Activated CD4-positive, alpha-beta T cell treated with anti-CD3 and anti-CD28 coated beads for 36 hours (primary cell): ENCODE data around the gene MREG. TPM values are rescaled to one million over a fixed set of nuclear protein-coding genes. Genes with fewer than 3 reads are reported as not detected.
"Not testable (repeated sequence)": the region's sequence is repeated elsewhere in the genome, so short reads cannot be mapped to it uniquely, and the experiment has no call there.

Source experiments
- ATAC-seq: fragments of 200-7000 bp; cut with Tn5 transposase; one replicate; pipeline ENCODE4 v1.10.0; 2021; ENCODE audit warnings: mild to moderate bottlenecking, moderate library complexity
- CTCF ChIA-PET: fragments of 350-600 bp; sonication (Branson Sonifier 250); formaldehyde crosslinking; loops from one replicate; lab custom pipeline; 2021; ENCODE audit warnings: antibody characterized with exemption; lab: Charles Lee
- POLR2A ChIA-PET: fragments of 350-600 bp; sonication (Branson Sonifier 250); formaldehyde crosslinking; loops from one replicate; lab custom pipeline; 2021; ENCODE audit warnings: antibody characterized with exemption, inconsistent platforms; lab: Charles Lee
- DNase-seq: peaks from one replicate; pipeline ENCODE4 v3.0.0-alpha.2; 2020
- H3K27ac Mint-ChIP-seq: one replicate; pipeline ENCODE4 v1.8.0; 2021; ENCODE audit warnings: mixed read lengths
- H3K27me3 Mint-ChIP-seq: one replicate; pipeline ENCODE4 v1.8.0; 2021; ENCODE audit warnings: mixed read lengths
- H3K36me3 Mint-ChIP-seq: one replicate; pipeline ENCODE4 v1.8.0; 2021; ENCODE audit warnings: low read depth, mixed read lengths
- H3K4me1 Mint-ChIP-seq: one replicate; pipeline ENCODE4 v1.8.0; 2021; ENCODE audit warnings: mixed read lengths
- H3K4me3 Mint-ChIP-seq: one replicate; pipeline ENCODE4 v1.8.0; 2021; ENCODE audit warnings: mild to moderate bottlenecking, moderate library complexity, mixed read lengths
- H3K9me3 Mint-ChIP-seq: one replicate; pipeline ENCODE4 v1.8.0; 2021; ENCODE audit warnings: low read depth, mixed read lengths
- intact Hi-C, 2 experiments: fragments of 100-400 bp; cut with DNase I in 1 of 2; cut with micrococcal nuclease in 1 of 2; formaldehyde crosslinking; loops; one replicate each; pipeline versions ENCODE4 v1.14.2 to v1.15.1; 2022 to 2024; cut with DNase I, micrococcal nuclease
- total RNA-seq, 2 experiments: library from RNA; stranded (reverse); gene quantifications; one replicate each; pipeline ENCODE4 v1.2.3, GENCODE V29; 2021

The MREG gene
- total RNA-seq, 2 experiments from 2014 or later, result 9.1 to 9.8 TPM

DNA sequence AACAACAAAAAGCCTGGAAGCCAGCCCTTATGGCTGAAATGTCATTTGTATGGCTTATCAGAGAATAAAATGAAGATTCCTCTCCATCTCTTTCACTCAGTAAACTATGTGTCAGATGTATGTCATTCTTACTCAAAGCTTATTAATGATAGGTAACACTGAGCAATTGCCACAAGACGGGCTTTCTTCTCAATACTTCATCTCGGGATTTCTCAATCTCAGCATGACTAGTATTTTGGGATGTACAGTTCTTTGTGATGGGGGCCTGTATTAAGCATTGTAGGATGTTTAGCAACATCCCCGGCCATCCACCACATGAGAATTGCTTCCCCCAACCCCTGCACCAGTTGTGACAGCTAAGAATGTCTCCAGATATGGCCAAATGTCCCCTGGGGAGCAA lies 80.2 kb downstream of the MREG start:
- Mint-ChIP-seq H3K9me3 (no peaks in the 10 kb centered on the region), H3K27ac (no peak overlapping the region), H3K27me3 (peaks cover 3% of the 10 kb centered on the region), H3K4me1 (peaks cover 9% of the 10 kb centered on the region), H3K36me3 (no peaks in the 10 kb centered on the region), H3K4me3 (no peak overlapping the region)
- ChIA-PET CTCF (interaction anchor here (1.2 to 3.2 kb wide), 3 partner anchors 12 to 24 kb away, joined by 3 to 13 read pairs (median 4); no protein-coding TSS in a partner anchor), POLR2A (no interaction called here)
- intact Hi-C loops, result loop anchor here in 1 of 2 experiments (5.0 kb wide), 1 partner anchor 106 kb away; no protein-coding TSS in a partner anchor
- DNase-seq, result no peak
- ATAC-seq, result no peak

DNA sequence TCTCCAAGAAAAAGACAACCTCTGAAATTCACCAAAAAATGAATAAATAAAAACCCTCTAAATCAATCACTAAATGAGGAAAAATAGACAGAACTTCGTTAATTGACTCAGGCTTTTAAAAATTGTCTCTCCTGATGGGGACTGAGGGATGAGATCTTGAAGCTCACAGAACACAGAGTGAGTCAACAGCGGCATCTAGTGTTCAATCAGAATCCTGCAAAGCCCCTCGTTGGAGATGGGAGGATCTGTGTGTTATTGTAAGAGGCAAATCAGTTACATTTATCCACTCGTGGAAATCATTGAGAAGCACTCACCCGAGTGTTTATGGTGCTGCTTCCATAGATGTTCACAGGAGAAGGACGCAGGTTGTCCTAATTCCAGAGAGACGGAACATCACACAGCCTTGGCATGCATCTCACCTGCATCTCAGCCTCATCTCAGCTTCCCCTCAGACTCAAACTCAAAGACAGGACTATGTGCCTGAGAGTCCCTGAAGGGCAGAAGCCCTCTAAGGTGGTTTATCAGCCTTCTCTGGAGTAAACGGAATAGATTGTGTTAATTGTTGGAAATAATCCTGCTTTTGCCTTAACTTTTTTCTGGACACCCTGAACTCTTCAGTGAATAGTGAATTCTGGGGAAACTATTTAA lies 82.0 kb downstream of the MREG start:
- peaks cover 9% of the 10 kb centered on the region for H3K4me1 Mint-ChIP-seq
- POLR2A ChIA-PET, result no interaction called here
- intact Hi-C loops, result loop anchor here in 1 of 2 experiments (2.0 to 5.0 kb wide), 2 partner anchors 104 to 477 kb away; no protein-coding TSS in a partner anchor
- peaks cover 3% of the 10 kb centered on the region for H3K27me3 Mint-ChIP-seq
- H3K4me3 Mint-ChIP-seq, result no peak overlapping the region
- CTCF ChIA-PET, result interaction anchor here (0.6 to 3.2 kb wide), 28 partner anchors 9 to 1196 kb away, joined by 3 to 17 read pairs (median 4); partner anchors contain the start of gene ATIC
- H3K36me3 Mint-ChIP-seq, result no peaks in the 10 kb centered on the region
- no peak overlapping the region for H3K27ac Mint-ChIP-seq
- H3K9me3 Mint-ChIP-seq, result no peaks in the 10 kb centered on the region
- peak; percentile 74 for DNase-seq
- ATAC-seq, result peak; percentile 77

DNA sequence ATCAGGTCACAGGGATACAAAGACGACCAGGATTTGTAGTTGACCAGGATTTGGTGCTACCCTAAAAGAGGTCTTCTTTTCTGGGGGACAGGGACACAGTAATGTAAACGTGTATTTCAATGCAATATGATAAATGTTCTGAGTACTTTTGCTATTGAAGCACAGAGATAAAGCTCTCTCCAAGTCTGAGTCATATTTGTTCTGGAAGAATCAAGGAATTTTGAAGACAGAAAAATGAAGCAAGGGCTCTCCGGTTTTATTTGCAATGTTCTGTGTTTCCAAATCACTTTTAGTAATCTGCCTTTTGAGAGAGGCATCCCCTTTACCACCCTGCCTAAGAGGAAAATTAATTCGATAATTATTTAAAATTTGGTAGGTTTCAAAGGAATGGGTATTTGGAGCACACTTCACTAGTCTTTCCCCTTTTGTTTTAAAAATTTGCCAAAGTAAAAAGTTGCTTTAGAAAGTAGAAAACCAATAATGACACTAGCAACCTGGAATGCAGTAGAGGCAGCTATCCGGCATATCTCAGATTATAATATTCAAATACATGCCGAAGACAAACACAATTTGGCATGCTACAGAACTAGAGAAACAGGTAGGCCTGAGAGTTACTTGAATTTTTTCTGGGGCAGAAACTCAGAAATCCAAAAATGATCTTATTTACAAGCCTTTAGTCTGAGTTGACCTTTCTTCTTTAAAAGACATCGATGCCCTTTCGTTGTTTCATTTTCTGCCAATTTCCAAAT lies 82.7 kb downstream of the MREG start:
- no peak overlapping the region for H3K27ac Mint-ChIP-seq
- ChIA-PET CTCF (interaction anchor here (0.6 to 3.2 kb wide), 29 partner anchors 9 to 1196 kb away, joined by 3 to 17 read pairs (median 4); partner anchors contain the start of gene ATIC), POLR2A (no interaction called here)
- H3K36me3 Mint-ChIP-seq, result no peaks in the 10 kb centered on the region
- intact Hi-C loops, result loop anchor here in 1 of 2 experiments (2.0 to 5.0 kb wide), 2 partner anchors 103 to 476 kb away; no protein-coding TSS in a partner anchor
- ATAC-seq (no peak), DNase-seq (no peak)
- no peaks in the 10 kb centered on the region for H3K9me3 Mint-ChIP-seq
- peaks cover 9% of the 10 kb centered on the region for H3K4me1 Mint-ChIP-seq
- no peak overlapping the region for H3K4me3 Mint-ChIP-seq
- H3K27me3 Mint-ChIP-seq, result peaks cover 3% of the 10 kb centered on the region

DNA sequence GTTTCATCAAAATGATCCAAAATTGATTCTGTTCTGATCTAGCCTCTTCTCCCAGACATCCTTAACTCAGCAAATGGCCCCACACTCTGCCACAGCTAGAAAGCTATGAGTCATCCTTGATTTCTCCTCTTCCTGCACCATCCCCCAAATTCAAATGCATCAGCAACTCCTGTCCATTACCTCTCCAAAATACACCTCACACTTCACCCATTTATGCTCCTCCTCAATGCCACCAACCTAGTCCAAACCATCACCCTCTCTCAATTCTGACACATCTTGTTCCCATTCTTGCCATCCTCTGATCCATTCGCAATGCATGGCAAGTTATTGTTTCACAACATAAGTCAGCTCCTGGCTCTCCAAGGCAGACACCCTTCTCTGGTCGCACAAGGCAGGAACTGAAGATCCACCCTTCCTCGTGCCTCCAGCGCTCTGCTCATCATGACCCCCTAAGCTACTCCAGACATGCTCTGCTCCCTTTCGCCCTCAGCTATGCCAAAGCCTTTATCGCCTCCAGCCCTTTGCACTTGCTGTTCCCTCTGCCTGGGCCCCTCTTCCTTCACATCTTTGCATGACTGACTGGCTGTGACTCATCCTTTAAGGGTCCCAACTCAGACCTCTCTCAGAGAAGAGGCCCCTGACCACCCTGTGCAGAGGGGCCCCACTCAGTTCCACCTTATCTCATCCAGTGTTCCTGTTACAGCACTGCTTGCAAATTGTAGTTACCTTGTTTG lies 83.6 kb downstream of the MREG start:
- H3K27ac Mint-ChIP-seq, result no peak overlapping the region
- no peaks in the 10 kb centered on the region for H3K9me3 Mint-ChIP-seq
- POLR2A ChIA-PET, result no interaction called here
- ATAC-seq (peak; percentile 77), DNase-seq (no peak)
- peaks cover 3% of the 10 kb centered on the region for H3K27me3 Mint-ChIP-seq
- no peak overlapping the region for H3K4me3 Mint-ChIP-seq
- no peaks in the 10 kb centered on the region for H3K36me3 Mint-ChIP-seq
- intact Hi-C loops, result loop anchor here in 1 of 2 experiments (2.0 to 5.0 kb wide), 2 partner anchors 102 to 475 kb away; no protein-coding TSS in a partner anchor
- H3K4me1 Mint-ChIP-seq, result peaks cover 9% of the 10 kb centered on the region
- CTCF ChIA-PET, result interaction anchor here (0.6 to 2.2 kb wide), 5 partner anchors 31 to 475 kb away, joined by 3 to 6 read pairs (median 3); no protein-coding TSS in a partner anchor

DNA sequence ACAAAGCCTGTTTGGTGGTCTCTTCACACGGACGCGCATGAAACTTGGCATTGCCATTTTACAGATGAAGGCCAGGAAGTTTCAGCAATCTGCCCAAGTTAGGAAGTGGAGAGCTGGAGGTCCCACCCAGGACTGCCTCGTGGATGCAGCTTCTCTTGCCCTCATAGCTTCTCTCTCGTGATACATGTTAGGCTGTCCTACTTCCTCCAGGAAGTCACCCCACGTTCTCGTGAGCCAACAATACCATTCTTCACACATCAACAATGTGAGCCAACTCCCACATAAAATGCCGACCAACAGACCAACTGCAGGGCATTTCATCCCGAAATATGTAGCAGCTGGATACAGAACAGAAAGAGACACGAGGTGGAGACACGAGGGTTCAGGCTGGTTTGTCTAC lies 85.3 kb downstream of the MREG start:
- POLR2A ChIA-PET, result no interaction called here
- H3K27me3 Mint-ChIP-seq, result peaks cover 3% of the 10 kb centered on the region
- ATAC-seq, result no peak
- no peaks in the 10 kb centered on the region for H3K36me3 Mint-ChIP-seq
- H3K4me3 Mint-ChIP-seq, result no peak overlapping the region
- H3K4me1 Mint-ChIP-seq, result peaks cover 9% of the 10 kb centered on the region
- no peaks in the 10 kb centered on the region for H3K9me3 Mint-ChIP-seq
- no peak for DNase-seq
- CTCF ChIA-PET, result interaction anchor here (0.6 kb wide), 1 partner anchor 162 kb away, joined by 3 read pairs; no protein-coding TSS in a partner anchor
- H3K27ac Mint-ChIP-seq, result no peak overlapping the region
- intact Hi-C loops, result no loop called here

DNA sequence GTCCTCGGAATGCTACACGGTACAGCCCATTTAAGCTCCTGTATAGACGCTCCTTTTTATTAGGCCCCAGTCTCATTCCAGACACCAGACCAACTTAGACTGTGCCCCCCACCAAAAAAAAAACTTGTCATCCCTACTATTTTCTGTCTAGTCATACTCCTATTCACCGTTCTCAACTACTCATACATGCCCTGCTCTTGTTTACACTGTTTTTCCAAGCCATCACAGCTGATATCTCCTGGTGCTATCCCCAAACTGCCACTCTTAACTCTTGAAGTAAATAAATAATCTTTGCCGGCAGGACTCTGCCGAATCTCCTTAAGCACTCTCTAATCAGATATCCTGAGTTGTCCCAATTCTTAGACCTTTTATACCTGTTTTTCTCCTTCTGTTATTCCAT lies 86.4 kb downstream of the MREG start:
- CTCF ChIA-PET, H3K4me1 Mint-ChIP-seq, H3K9me3 Mint-ChIP-seq, ATAC-seq, intact Hi-C loops, H3K27ac Mint-ChIP-seq, DNase-seq, H3K36me3 Mint-ChIP-seq, POLR2A ChIA-PET, H3K4me3 Mint-ChIP-seq, H3K27me3 Mint-ChIP-seq: not testable (repeated sequence)

DNA sequence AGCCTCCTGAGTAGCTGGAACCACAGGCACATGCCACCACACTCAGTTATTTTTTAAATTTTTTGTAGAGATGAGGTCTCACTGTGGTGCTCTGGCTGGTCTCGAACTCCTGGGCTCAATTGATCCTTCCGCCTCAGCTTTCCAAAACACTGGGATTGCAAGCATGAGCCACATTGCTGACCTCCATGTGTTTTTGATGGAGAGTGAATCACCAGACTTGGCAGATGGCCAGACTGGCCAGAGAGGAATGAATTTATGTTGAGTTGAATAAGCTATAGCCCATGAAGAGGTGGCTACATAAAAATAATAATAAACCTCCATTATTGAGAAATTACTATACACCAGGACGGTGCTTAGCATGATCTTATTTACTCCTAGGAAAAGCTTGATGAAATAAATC lies 91.5 kb downstream of the MREG start:
- ChIA-PET CTCF (interaction anchor here (1.2 kb wide), 1 partner anchor 10 kb away, joined by 7 read pairs; no protein-coding TSS in a partner anchor), POLR2A (no interaction called here)
- DNase-seq (no peak), ATAC-seq (no peak)
- intact Hi-C loops, result loop anchor here in 1 of 2 experiments (5.0 kb wide), 1 partner anchor 650 kb away; no protein-coding TSS in a partner anchor
- no peak overlapping the region for H3K4me3 Mint-ChIP-seq
- peaks cover 2% of the 10 kb centered on the region for H3K27me3 Mint-ChIP-seq
- peaks cover 3% of the 10 kb centered on the region for H3K4me1 Mint-ChIP-seq
- no peaks in the 10 kb centered on the region for H3K36me3 Mint-ChIP-seq
- H3K27ac Mint-ChIP-seq, result no peak overlapping the region
- H3K9me3 Mint-ChIP-seq, result no peaks in the 10 kb centered on the region

DNA sequence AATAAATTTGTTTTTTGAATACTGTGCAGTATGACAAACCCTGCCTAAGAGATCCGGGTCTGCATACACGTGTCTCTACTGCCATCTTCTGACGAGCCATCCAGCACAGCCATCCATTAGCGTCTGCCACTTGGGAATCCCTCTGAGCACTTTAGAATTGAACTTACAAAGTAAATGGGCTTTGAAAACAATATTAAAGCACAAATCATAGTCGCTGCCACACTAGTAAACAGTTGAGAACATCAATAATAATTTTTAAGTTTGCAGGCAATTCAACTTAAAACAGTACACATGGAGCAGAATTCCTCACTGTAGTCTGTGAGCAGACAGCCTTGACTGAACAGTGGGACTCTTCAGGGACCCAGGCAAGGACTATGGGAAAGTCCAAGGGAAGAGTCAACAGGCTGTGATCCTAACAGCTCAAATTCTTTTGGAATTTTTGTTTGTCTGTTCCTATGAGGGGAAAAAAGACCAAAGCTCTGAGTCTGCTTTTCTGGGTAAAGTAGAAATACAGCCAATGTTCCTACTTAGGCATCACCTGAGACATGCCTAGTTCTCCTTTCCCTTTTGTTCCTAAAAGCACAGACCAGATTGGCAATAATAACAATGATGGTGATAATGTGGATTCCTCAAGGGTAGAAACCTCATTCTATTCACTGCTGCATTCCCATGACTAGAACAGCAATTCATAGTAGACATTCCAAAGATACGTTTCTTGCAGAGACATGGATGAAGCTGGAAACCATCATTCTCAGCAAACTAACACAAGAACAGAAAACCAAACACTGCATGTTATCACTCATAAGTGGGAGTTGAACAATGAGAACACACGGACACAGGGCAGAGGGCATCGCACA lies 92.9 kb downstream of the MREG start:
- H3K9me3 Mint-ChIP-seq, result no peaks in the 10 kb centered on the region
- peaks cover 2% of the 10 kb centered on the region for H3K27me3 Mint-ChIP-seq
- peaks cover 3% of the 10 kb centered on the region for H3K4me1 Mint-ChIP-seq
- H3K4me3 Mint-ChIP-seq, result no peak overlapping the region
- peak; percentile 85 for ATAC-seq
- peak; percentile 76 for DNase-seq
- intact Hi-C loops, result loop anchor here (1.0 to 5.0 kb wide), 2 partner anchors 466 to 648 kb away; no protein-coding TSS in a partner anchor
- CTCF ChIA-PET, result interaction anchor here (0.5 to 1.2 kb wide), 4 partner anchors 11 to 538 kb away, joined by 3 to 6 read pairs (median 3); no protein-coding TSS in a partner anchor
- H3K27ac Mint-ChIP-seq, result no peak overlapping the region
- no peaks in the 10 kb centered on the region for H3K36me3 Mint-ChIP-seq
- POLR2A ChIA-PET, result no interaction called here

DNA sequence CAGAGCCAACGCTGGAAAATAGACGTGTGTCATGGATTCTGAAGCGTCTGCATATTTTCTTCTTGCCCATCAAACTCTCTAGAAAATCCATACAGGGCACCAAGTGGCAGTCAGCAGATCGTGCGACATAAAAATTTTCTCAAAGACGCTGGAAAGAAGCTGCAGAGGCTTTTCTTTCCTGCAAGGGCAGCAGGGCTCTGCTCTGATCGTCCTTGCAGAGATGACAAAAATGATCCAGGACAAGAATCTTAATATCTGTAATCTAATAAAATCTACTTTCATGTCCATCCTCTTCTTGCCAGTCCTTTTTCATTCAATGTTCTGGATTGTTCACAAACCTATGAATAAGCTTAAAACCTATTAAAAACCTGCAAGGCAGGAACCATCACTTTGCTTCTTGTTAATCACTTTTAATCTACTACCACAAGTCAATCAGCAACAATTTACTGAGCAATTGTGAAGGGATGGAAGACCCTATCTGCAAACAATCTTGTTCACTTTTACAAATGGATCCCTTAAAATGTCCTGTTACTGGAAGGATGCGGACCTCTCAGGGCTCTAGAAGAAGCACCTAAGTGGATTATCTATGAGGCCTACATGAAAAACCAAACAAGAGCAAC lies 93.6 kb downstream of the MREG start:
- ATAC-seq (no peak), DNase-seq (no peak)
- Mint-ChIP-seq H3K36me3 (no peaks in the 10 kb centered on the region), H3K27ac (no peak overlapping the region), H3K27me3 (peaks cover 4% of the 10 kb centered on the region), H3K4me3 (no peak overlapping the region), H3K4me1 (peaks cover 3% of the 10 kb centered on the region), H3K9me3 (no peaks in the 10 kb centered on the region)
- ChIA-PET CTCF (interaction anchor here (0.8 to 2.2 kb wide), 3 partner anchors 11 to 83 kb away, joined by 3 to 6 read pairs (median 3); no protein-coding TSS in a partner anchor), POLR2A (no interaction called here)
- intact Hi-C loops, result loop anchor here (1.0 to 5.0 kb wide), 2 partner anchors 465 to 647 kb away; no protein-coding TSS in a partner anchor
